Measurements from ENCODE around the gene NCBP2. TPM values are rescaled to one million over a fixed set of nuclear protein-coding genes. Genes with fewer than 3 reads are reported as not detected.

The NCBP2 gene
- total RNA-seq, 1 donor from 2014 or later, result 81.2 TPM

GRCh38 chr3:196942915-196943277 lies 568 bp upstream of the NCBP2 start:
- H3K36me3 Mint-ChIP-seq, result peaks cover 11% of the 10 kb centered on the region
- TF ChIP-seq CTCF (conservative IDR thresholded peaks at IDR 0.05), result no peak
- peaks cover 31% of the 10 kb centered on the region for H3K4me1 Mint-ChIP-seq (ENCODE audit: unreplicated experiment)
- H3K27ac Mint-ChIP-seq, result peak overlapping the region; percentile 99
- no peak for DNase-seq (ENCODE audit: extremely low spot score, unreplicated experiment)
- H3K27me3 Mint-ChIP-seq, result no peaks in the 10 kb centered on the region
- peak overlapping the region; percentile 99 for H3K4me3 Mint-ChIP-seq
- H3K9me3 Mint-ChIP-seq, result no peaks in the 10 kb centered on the region

GRCh38 chr3:196941729-196942225 lies 551 bp downstream of the NCBP2 start:
- Mint-ChIP-seq H3K27ac (peak overlapping the region; percentile 99), H3K36me3 (peaks cover 20% of the 10 kb centered on the region), H3K4me3 (peak overlapping the region; percentile 99), H3K9me3 (no peaks in the 10 kb centered on the region), H3K4me1 (ENCODE audit: unreplicated experiment) (peaks cover 31% of the 10 kb centered on the region), H3K27me3 (no peaks in the 10 kb centered on the region)
- no peak for DNase-seq (ENCODE audit: extremely low spot score, unreplicated experiment)
- TF ChIP-seq CTCF (conservative IDR thresholded peaks at IDR 0.05), result no peak

- Mint-ChIP-seq H3K27me3 (no peaks in the 10 kb centered on the region), H3K4me3 (no peak overlapping the region), H3K4me1 (ENCODE audit: unreplicated experiment) (peaks cover 18% of the 10 kb centered on the region), H3K27ac (no peak overlapping the region), H3K9me3 (no peaks in the 10 kb centered on the region), H3K36me3 (peaks cover 17% of the 10 kb centered on the region)
- no peak for TF ChIP-seq CTCF (conservative IDR thresholded peaks at IDR 0.05)
- DNase-seq (ENCODE audit: extremely low spot score, unreplicated experiment), result no peak
Measured at GRCh38 chr3:196938576-196938975, 3.8 kb downstream of the NCBP2 start.

GRCh38 chr3:196938124-196938523 lies 4.2 kb downstream of the NCBP2 start:
- no peak for TF ChIP-seq CTCF (conservative IDR thresholded peaks at IDR 0.05)
- H3K36me3 Mint-ChIP-seq, result peaks cover 17% of the 10 kb centered on the region
- H3K4me1 Mint-ChIP-seq (ENCODE audit: unreplicated experiment), result peaks cover 14% of the 10 kb centered on the region

GRCh38 chr3:196936288-196936687 lies 6.0 kb downstream of the NCBP2 start:
- Mint-ChIP-seq H3K27ac (no peak overlapping the region), H3K36me3 (peaks cover 18% of the 10 kb centered on the region), H3K9me3 (no peaks in the 10 kb centered on the region), H3K4me1 (ENCODE audit: unreplicated experiment) (peaks cover 2% of the 10 kb centered on the region), H3K4me3 (no peak overlapping the region), H3K27me3 (no peaks in the 10 kb centered on the region)
- no peak for DNase-seq (ENCODE audit: extremely low spot score, unreplicated experiment)
- TF ChIP-seq CTCF (conservative IDR thresholded peaks at IDR 0.05), result no peak

More at GRCh38 chr3:196938124-196938523, 4.2 kb downstream of the NCBP2 start:
- Mint-ChIP-seq H3K4me3 (no peak overlapping the region), H3K27ac (no peak overlapping the region), H3K9me3 (no peaks in the 10 kb centered on the region), H3K27me3 (no peaks in the 10 kb centered on the region)
- no peak for DNase-seq (ENCODE audit: extremely low spot score, unreplicated experiment)

GRCh38 chr3:196932600-196932999 lies 9.7 kb downstream of the NCBP2 start:
- H3K4me1 Mint-ChIP-seq (ENCODE audit: unreplicated experiment), result no peaks in the 10 kb centered on the region
- no peak overlapping the region for H3K4me3 Mint-ChIP-seq
- no peak for TF ChIP-seq CTCF (conservative IDR thresholded peaks at IDR 0.05)

More at GRCh38 chr3:196932600-196932999, 9.7 kb downstream of the NCBP2 start:
- Mint-ChIP-seq H3K9me3 (no peaks in the 10 kb centered on the region), H3K27ac (no peak overlapping the region), H3K27me3 (no peaks in the 10 kb centered on the region), H3K36me3 (peaks cover 14% of the 10 kb centered on the region)
- no peak for DNase-seq (ENCODE audit: extremely low spot score, unreplicated experiment)

Measured in type B pancreatic cell (in vitro differentiated cells).